ENCODE results near the gene RRP15. TPM values are rescaled to one million over a fixed set of nuclear protein-coding genes. Genes with fewer than 3 reads are reported as not detected.

Gene RRP15
- total and polyA plus RNA-seq, 10 donors = 2.2 to 22.7 (median 10.6) TPM

- DNase-seq = no peak
- Histone ChIP-seq H3K36me3 (no peaks in the 10 kb centered on the region), H3K9me3 (no peaks in the 10 kb centered on the region), H3K27me3 (replicated peaks in 1 of 7) (peaks cover 0 to 8% (median 0%) of the 10 kb centered on the region in 7 donors), H3K4me1 (peaks cover 0 to 14% (median 4%) of the 10 kb centered on the region in 6 donors), H3K27ac (no peak overlapping the region), H3K4me3 (no peak overlapping the region)
- no peak for TF ChIP-seq CTCF (IDR thresholded peaks at IDR 0.05 in 8 of 11, conservative IDR thresholded peaks at IDR 0.05 in 3 of 11)
- no peak for TF ChIP-seq POLR2A (IDR thresholded peaks at IDR 0.05)
- no peak for TF ChIP-seq POLR2AphosphoS5 (IDR thresholded peaks at IDR 0.05)
- 77 to 94% (median 93%) methylated on average over 7 of the region's 7 CpGs for WGBS, 5 donors
- intact Hi-C loops (cut with DNase I; ENCODE audit: low total_unique reads) = no loop called here
These were observed 95.3 kb downstream of the RRP15 start for GRCh38 chr1:218380125-218380977.

DNA sequence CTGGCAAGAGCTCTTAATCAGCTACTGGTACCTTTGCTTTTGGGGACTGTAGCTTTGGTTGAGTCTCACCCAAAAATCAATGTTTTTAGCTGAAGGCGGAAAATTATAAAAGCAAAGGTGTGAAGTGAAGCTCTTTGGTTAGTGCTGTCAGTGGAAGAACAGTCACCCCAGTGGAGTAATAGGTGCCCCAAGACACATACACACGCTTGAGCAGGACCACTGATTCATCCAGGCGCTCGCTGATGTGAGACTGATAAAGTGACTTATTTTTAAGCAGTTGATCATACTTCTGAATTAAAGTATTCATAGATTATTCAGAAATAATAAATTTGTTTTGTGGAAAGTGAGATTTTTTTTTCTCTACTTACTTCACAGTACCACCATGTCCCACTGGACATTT is 97.2 kb downstream of the RRP15 start:
- Histone ChIP-seq H3K27me3 (replicated peaks in 1 of 7) (peaks cover 0 to 8% (median 0%) of the 10 kb centered on the region in 7 donors), H3K27ac (no peak overlapping the region), H3K9me3 (no peaks in the 10 kb centered on the region), H3K36me3 (no peaks in the 10 kb centered on the region), H3K4me3 (no peak overlapping the region), H3K4me1 (peaks cover 0 to 6% (median 2%) of the 10 kb centered on the region in 6 donors)
- TF ChIP-seq POLR2AphosphoS5 (IDR thresholded peaks at IDR 0.05) (no peak), POLR2A (IDR thresholded peaks at IDR 0.05) (no peak), CTCF (IDR thresholded peaks at IDR 0.05 in 8 of 11, conservative IDR thresholded peaks at IDR 0.05 in 3 of 11) (no peak)
- intact Hi-C loops (cut with DNase I; ENCODE audit: low total_unique reads) = no loop called here
- 93 to 98% (median 95%) methylated on average over 4 of the region's 4 CpGs for WGBS, 5 donors
- DNase-seq = no peak

DNA sequence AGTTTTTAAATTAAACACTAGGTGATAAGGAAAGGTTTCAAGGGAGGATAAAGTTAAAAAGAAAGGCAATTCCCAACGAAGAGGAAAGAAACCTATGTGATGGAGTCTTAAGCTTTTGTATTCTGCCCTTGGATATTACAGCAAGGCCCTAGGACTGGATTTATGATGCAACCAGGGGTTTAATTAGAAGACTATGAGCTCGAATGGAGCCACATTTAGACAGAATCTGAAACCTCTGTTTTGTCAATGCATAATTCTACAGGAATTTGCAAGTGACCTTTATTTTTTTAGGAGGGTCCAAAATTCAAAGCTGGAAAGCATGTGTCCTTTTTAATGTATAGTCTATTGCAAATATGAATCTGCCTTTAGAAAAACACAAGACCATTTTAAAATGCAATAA is 98.0 kb downstream of the RRP15 start:
- no peak overlapping the region for H3K27ac ChIP-seq
- H3K4me3 ChIP-seq = no peak overlapping the region
- no peaks in the 10 kb centered on the region for H3K9me3 ChIP-seq
- DNase-seq = no peak
- H3K4me1 ChIP-seq = no peaks in the 10 kb centered on the region
- H3K27me3 ChIP-seq (replicated peaks in 1 of 7) = peaks cover 0 to 8% (median 0%) of the 10 kb centered on the region in 7 donors
- TF ChIP-seq POLR2A (IDR thresholded peaks at IDR 0.05) = no peak
- no peak for TF ChIP-seq POLR2AphosphoS5 (IDR thresholded peaks at IDR 0.05)
- no peak for TF ChIP-seq CTCF (IDR thresholded peaks at IDR 0.05 in 8 of 11, conservative IDR thresholded peaks at IDR 0.05 in 3 of 11)
- intact Hi-C loops (cut with DNase I; ENCODE audit: low total_unique reads) = no loop called here
- 60 to 69% (median 68%) methylated on average over 2 of the region's 2 CpGs for WGBS, 5 donors
- no peaks in the 10 kb centered on the region for H3K36me3 ChIP-seq

GRCh38 chr1:218383681-218384080 is 98.6 kb downstream of the RRP15 start:
- no peak for DNase-seq
- Histone ChIP-seq H3K4me3 (no peak overlapping the region), H3K36me3 (no peaks in the 10 kb centered on the region), H3K9me3 (no peaks in the 10 kb centered on the region), H3K4me1 (no peaks in the 10 kb centered on the region), H3K27ac (no peak overlapping the region), H3K27me3 (replicated peaks in 1 of 7) (peaks cover 0 to 8% (median 0%) of the 10 kb centered on the region in 7 donors)
- intact Hi-C loops (cut with DNase I; ENCODE audit: low total_unique reads) = no loop called here
- TF ChIP-seq POLR2A (IDR thresholded peaks at IDR 0.05) = no peak
- no peak for TF ChIP-seq CTCF (IDR thresholded peaks at IDR 0.05 in 8 of 11, conservative IDR thresholded peaks at IDR 0.05 in 3 of 11)
- TF ChIP-seq POLR2AphosphoS5 (IDR thresholded peaks at IDR 0.05) = no peak
- 52 to 65% (median 61%) methylated on average over 8 of the region's 8 CpGs for WGBS, 5 donors
